CD14-positive monocyte (primary cell): ENCODE results near the gene UGGT2. TPM values are rescaled to one million over a fixed set of nuclear protein-coding genes. Genes with fewer than 3 reads are reported as not detected.

ENCODE experiments used
- DNase-seq, 3 donors: peaks; one replicate each; pipeline ENCODE4 v3.0.0-alpha.2; 2011 to 2022
- H2AFZ ChIP-seq: 2 replicates; pipeline ENCODE4 v1.6.0; 2012; ENCODE audit warnings: mild to moderate bottlenecking, low read depth, low read length, inconsistent platforms; ENCODE audit not compliant: insufficient read depth, poor library complexity, severe bottlenecking
- H3K27ac ChIP-seq, 2 donors: 1 replicate in 1 of 2; 2 replicates in 1 of 2; pipeline ENCODE4 v1.5.1; 2012 to 2013; ENCODE audit warnings: low read length in 2 of 2, control low read depth in 1 of 2, inconsistent platforms in 1 of 2, low read depth in 1 of 2, mild to moderate bottlenecking in 1 of 2
- H3K27me3 ChIP-seq, 2 donors: one replicate each; pipeline versions ENCODE4 v1.6.0 to v1.6.1; 2011 to 2013; ENCODE audit warnings: low read length in 2 of 2; ENCODE audit not compliant: control insufficient read depth in 2 of 2, insufficient read depth in 2 of 2
- H3K36me3 ChIP-seq, 2 donors: replicated peaks in 1 of 2; 1 replicate in 1 of 2; 2 replicates in 1 of 2; pipeline versions ENCODE4 v1.5.1 to v1.6.1; 2012 to 2013; ENCODE audit warnings: low read length in 2 of 2, control low read depth in 1 of 2, inconsistent platforms in 1 of 2, mild to moderate bottlenecking in 1 of 2; ENCODE audit not compliant: insufficient read depth in 2 of 2, control insufficient read depth in 1 of 2
- H3K4me1 ChIP-seq, 2 donors: 1 replicate in 1 of 2; 2 replicates in 1 of 2; pipeline versions ENCODE4 v1.5.1 to v1.6.1; 2012 to 2013; ENCODE audit warnings: low read length in 2 of 2, control low read depth in 1 of 2, inconsistent platforms in 1 of 2, mild to moderate bottlenecking in 1 of 2, moderate library complexity in 1 of 2; ENCODE audit not compliant: insufficient read depth in 2 of 2, control insufficient read depth in 1 of 2
- H3K4me2 ChIP-seq: replicated peaks from 2 replicates; pipeline ENCODE3; 2012; ENCODE audit warnings: low read length, moderate library complexity, mild to moderate bottlenecking; ENCODE audit not compliant: poor library complexity, severe bottlenecking; ENCODE audit errors: extremely low read depth
- H3K4me3 ChIP-seq, 3 experiments: fragments of 200-600 bp in 1 of 3; sonication (generic) in 1 of 3; replicated peaks in 1 of 3; 1 replicate in 2 of 3; 2 replicates in 1 of 3; pipeline ENCODE4 v1.5.1; 2011 to 2013; ENCODE audit warnings: low read length in 3 of 3, mild to moderate bottlenecking in 3 of 3, control low read depth in 2 of 3, low read depth in 2 of 3, inconsistent platforms in 1 of 3, moderate library complexity in 1 of 3
- H3K79me2 ChIP-seq: 2 replicates; pipeline ENCODE4 v1.6.0; 2012; ENCODE audit warnings: mild to moderate bottlenecking, control low read depth, inconsistent platforms, low read length, moderate library complexity; ENCODE audit not compliant: insufficient read depth
- H3K9ac ChIP-seq: 2 replicates; pipeline ENCODE4 v1.6.0; 2017; ENCODE audit warnings: low read length, mild to moderate bottlenecking; ENCODE audit not compliant: insufficient read depth, poor library complexity, severe bottlenecking
- H3K9me3 ChIP-seq, 2 donors: replicated peaks in 1 of 2; 1 replicate in 1 of 2; 2 replicates in 1 of 2; pipeline versions ENCODE4 v1.5.1 to v1.6.1; 2012 to 2013; ENCODE audit warnings: low read length in 2 of 2, control low read depth in 1 of 2; ENCODE audit not compliant: control insufficient read depth in 1 of 2, insufficient read depth in 1 of 2
- H4K20me1 ChIP-seq: 2 replicates; pipeline ENCODE4 v1.6.0; 2012; ENCODE audit warnings: mild to moderate bottlenecking, low read length, control low read depth, moderate library complexity; ENCODE audit not compliant: insufficient read depth
- H3K27ac Mint-ChIP-seq, 7 donors: one replicate each; pipeline ENCODE4 v1.8.0; 2020; ENCODE audit warnings: mild to moderate bottlenecking in 7 of 7, mixed read lengths in 7 of 7, moderate library complexity in 6 of 7, inconsistent platforms in 2 of 7
- H3K27me3 Mint-ChIP-seq, 3 donors: one replicate each; pipeline ENCODE4 v1.8.0; 2021 to 2022; ENCODE audit warnings: low read depth in 3 of 3, mild to moderate bottlenecking in 3 of 3, mixed read lengths in 3 of 3, moderate library complexity in 3 of 3, inconsistent platforms in 1 of 3
- H3K36me3 Mint-ChIP-seq, 2 donors: one replicate each; pipeline ENCODE4 v1.8.0; 2020; ENCODE audit warnings: mixed read lengths in 2 of 2, inconsistent platforms in 1 of 2, mild to moderate bottlenecking in 1 of 2
- H3K4me1 Mint-ChIP-seq: one replicate; pipeline ENCODE4 v1.8.0; 2020; ENCODE audit warnings: mild to moderate bottlenecking, mixed read lengths
- H3K4me3 Mint-ChIP-seq, 2 donors: one replicate each; pipeline ENCODE4 v1.8.0; 2020; ENCODE audit warnings: mild to moderate bottlenecking in 2 of 2, mixed read lengths in 2 of 2, moderate library complexity in 1 of 2
- H3K9me3 Mint-ChIP-seq, 7 donors: one replicate each; pipeline ENCODE4 v1.8.0; 2020 to 2022; ENCODE audit warnings: mixed read lengths in 7 of 7, mild to moderate bottlenecking in 6 of 7, moderate library complexity in 6 of 7, inconsistent platforms in 2 of 7
- CTCF ChIP-seq: fragments of 200-600 bp; IDR thresholded peaks from one replicate; pipeline ENCODE4 v1.8.0; 2022; ENCODE audit warnings: antibody characterized with exemption, mild to moderate bottlenecking
- WGBS: methylation state at CpG from one replicate; pipeline ENCODE4 v1.1.5; 2013; ENCODE audit warnings: missing lambda C conversion rate; ENCODE audit not compliant: insufficient coverage; 5-methylcytosine and 5-hydroxymethylcytosine counted together
- intact Hi-C, 2 donors: fragments of 100-400 bp; cut with micrococcal nuclease; formaldehyde crosslinking; loops; one replicate each; pipeline versions ENCODE4 v1.15.0 to v1.15.1; 2023
- polyA plus RNA-seq, 3 donors: library from polyadenylated mRNA; depleted of rRNA in 1 of 3; unstranded in 2 of 3; stranded (reverse) in 1 of 3; fragments of 300-500 nt in 2 of 3; fragments of >200 nt in 1 of 3; fragmentation: Illumina TruSeq in 2 of 3; gene quantifications; 1 replicate in 2 of 3; 2 replicates in 1 of 3; pipeline ENCODE4 v1.2.3, GENCODE V29; 2012 to 2021

The UGGT2 gene
- polyA plus RNA-seq, 3 donors: 4.0 to 6.3 (median 5.6) TPM

- H3K4me3 Mint-ChIP-seq: peak overlapping the region in 1 of 2 donors; percentile 76
- Histone ChIP-seq H3K9ac (no peak overlapping the region), H3K4me1 (peaks cover 0 to 4% of the 10 kb centered on the region in 2 donors), H3K4me3 (peak overlapping the region in 1 of 3 experiments; percentile 16), H4K20me1 (no peaks in the 10 kb centered on the region), H2AFZ (peak overlapping the region; percentile 49), H3K27me3 (peaks cover 72 to 78% of the 10 kb centered on the region in 2 donors), H3K27ac (no peak overlapping the region), H3K4me2 (peak overlapping the region; percentile 56), H3K36me3 (no peaks in the 10 kb centered on the region), H3K79me2 (no peaks in the 10 kb centered on the region), H3K9me3 (peaks cover 0 to 24% of the 10 kb centered on the region in 2 donors)
- H3K4me1 Mint-ChIP-seq: peaks cover 5% of the 10 kb centered on the region
- no peak overlapping the region for H3K27ac Mint-ChIP-seq
- intact Hi-C loops: no loop called here
- no peaks in the 10 kb centered on the region for H3K36me3 Mint-ChIP-seq
- DNase-seq: no peak
- peaks cover 0 to 15% (median 8%) of the 10 kb centered on the region in 7 donors for H3K9me3 Mint-ChIP-seq
- peaks cover 60 to 78% (median 64%) of the 10 kb centered on the region in 3 donors for H3K27me3 Mint-ChIP-seq
- under 1% methylated on average over 116 of the region's 133 CpGs for whole genome bisulfite sequencing
- no peak for TF ChIP-seq CTCF
Observed at GRCh38 chr13:96090240-96091101, 37.3 kb upstream of the UGGT2 start.

DNA sequence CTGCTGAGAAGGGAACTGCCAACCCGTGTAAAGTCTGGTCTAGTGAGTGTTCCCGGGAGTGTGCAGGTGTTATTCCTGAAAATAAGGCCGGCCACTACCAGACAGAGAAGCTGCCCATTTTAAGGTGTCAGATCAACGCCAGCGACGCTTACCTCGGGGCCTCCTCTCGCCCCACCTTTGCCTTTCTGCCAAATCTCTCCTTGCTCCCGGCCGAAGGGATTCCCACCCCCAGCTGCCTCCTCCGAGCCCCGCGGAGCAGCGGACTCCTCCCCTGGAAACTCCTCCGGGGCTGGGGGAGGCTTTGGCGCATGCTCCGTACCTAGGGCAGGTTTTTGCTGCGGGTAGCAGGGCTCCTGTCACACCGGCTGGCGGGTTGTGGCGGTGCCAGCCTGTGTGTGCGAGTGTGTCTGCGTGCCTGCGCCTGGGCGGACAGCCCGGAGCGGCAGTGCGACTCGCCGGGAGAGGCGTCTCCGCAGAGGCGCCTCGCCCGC is 36.6 kb upstream of the UGGT2 start, which contains the start of gene HS6ST3:
TSS of gene HS6ST3 (plus strand) at position 359 of the 491 bp plus-strand sequence.
- H3K4me3 ChIP-seq: peak within 1 kb of the TSS in 1 of 3 experiments; percentile 35
- Mint-ChIP-seq H3K36me3 (no peaks in the 10 kb centered on the region), H3K27me3 (peaks cover 60 to 74% (median 61%) of the 10 kb centered on the region in 3 donors), H3K27ac (no peak within 1 kb of the TSS), H3K4me3 (peak within 1 kb of the TSS in 1 of 2 donors; percentile 78), H3K9me3 (peaks cover 0 to 15% (median 8%) of the 10 kb centered on the region in 7 donors), H3K4me1 (peaks cover 5% of the 10 kb centered on the region)
- WGBS: 0% methylated on average over 31 of the region's 35 CpGs
- no peaks in the 10 kb centered on the region for H3K36me3 ChIP-seq
- H3K9me3 ChIP-seq: peaks cover 0 to 24% of the 10 kb centered on the region in 2 donors
- TF ChIP-seq CTCF: no peak
- intact Hi-C loops: no loop called here
- H3K4me1 ChIP-seq: peaks cover 0 to 4% of the 10 kb centered on the region in 2 donors
- H3K27me3 ChIP-seq: peaks cover 74 to 75% of the 10 kb centered on the region in 2 donors
- H2AFZ ChIP-seq: peak within 1 kb of the TSS; percentile 49
- H3K4me2 ChIP-seq: peak within 1 kb of the TSS; percentile 56
- H4K20me1 ChIP-seq: no peaks in the 10 kb centered on the region
- no peak within 1 kb of the TSS for H3K27ac ChIP-seq
- H3K9ac ChIP-seq: no peak within 1 kb of the TSS
- no peaks in the 10 kb centered on the region for H3K79me2 ChIP-seq
- DNase-seq: no peak
